HEK293 (cell line): ENCODE results near the gene GNB1L.

Source experiments
- CTCF ChIP-seq: fragments of 450-650 bp; formaldehyde crosslinking; IDR thresholded peaks from 2 replicates; pipeline ENCODE4 v1.5.1; 2016; ENCODE audit warnings: missing biosample characterization, missing genetic modification characterization
- ELK4 ChIP-seq: IDR thresholded peaks from 2 replicates; pipeline ENCODE4 v1.6.1; 2011; ENCODE audit warnings: mild to moderate bottlenecking, low read depth, low read length, borderline replicate concordance
- REST ChIP-seq: fragments of 450-650 bp; formaldehyde crosslinking; IDR thresholded peaks from 2 replicates; pipeline ENCODE4 v1.5.1; 2016; ENCODE audit warnings: missing biosample characterization, missing genetic modification characterization
- ZNF140 ChIP-seq: fragments of 450-650 bp; formaldehyde crosslinking; IDR thresholded peaks from 2 replicates; pipeline ENCODE4 v1.5.1; 2016; ENCODE audit warnings: missing biosample characterization, missing genetic modification characterization
- ZNF221 ChIP-seq: fragments of 450-650 bp; formaldehyde crosslinking; IDR thresholded peaks from 2 replicates; pipeline ENCODE4 v1.5.1; 2017; ENCODE audit warnings: missing biosample characterization, missing genetic modification characterization, borderline replicate concordance
- ZNF26 ChIP-seq: fragments of 450-650 bp; formaldehyde crosslinking; IDR thresholded peaks from 2 replicates; pipeline ENCODE4 v1.5.1; 2016; ENCODE audit warnings: missing biosample characterization, missing genetic modification characterization
- ZNF335 ChIP-seq: fragments of 450-650 bp; formaldehyde crosslinking; conservative IDR thresholded peaks from 2 replicates; pipeline ENCODE4 v1.5.1; 2016; ENCODE audit warnings: missing biosample characterization, missing genetic modification characterization
- ZNF510 ChIP-seq: fragments of 450-650 bp; formaldehyde crosslinking; IDR thresholded peaks from 2 replicates; pipeline ENCODE4 v1.5.1; 2018; ENCODE audit warnings: mild to moderate bottlenecking, missing genetic modification characterization, missing biosample characterization; ENCODE audit not compliant: insufficient replicate concordance
- ZNF623 ChIP-seq: fragments of 450-650 bp; formaldehyde crosslinking; IDR thresholded peaks from 2 replicates; pipeline ENCODE4 v1.5.1; 2016; ENCODE audit warnings: missing biosample characterization, missing genetic modification characterization
- ZNF843 ChIP-seq: fragments of 450-650 bp; formaldehyde crosslinking; IDR thresholded peaks from 2 replicates; pipeline ENCODE4 v1.5.1; 2016; ENCODE audit warnings: missing biosample characterization, missing genetic modification characterization
- ZSCAN18 ChIP-seq: fragments of 450-650 bp; formaldehyde crosslinking; IDR thresholded peaks from 2 replicates; pipeline ENCODE4 v1.5.1; 2016; ENCODE audit warnings: missing biosample characterization, missing genetic modification characterization
- ZSCAN23 ChIP-seq: fragments of 450-650 bp; formaldehyde crosslinking; IDR thresholded peaks from 2 replicates; pipeline ENCODE4 v1.5.1; 2016; ENCODE audit warnings: missing biosample characterization, missing genetic modification characterization

- no peak for TF ChIP-seq REST (tag by site-specific recombination)
- TF ChIP-seq ZNF221: no peak
- TF ChIP-seq CTCF (tag by site-specific recombination): no peak
- TF ChIP-seq ZNF510 (tag by site-specific recombination): no peak
- TF ChIP-seq ZNF843 (tag by site-specific recombination): no peak
- TF ChIP-seq ELK4: no peak
- no peak for TF ChIP-seq ZSCAN18 (tag by site-specific recombination)
- no peak for TF ChIP-seq ZNF623 (tag by site-specific recombination)
- TF ChIP-seq ZNF335 (tag by site-specific recombination): no peak
- TF ChIP-seq ZNF26 (tag by site-specific recombination): no peak
- TF ChIP-seq ZSCAN23 (tag by site-specific recombination): no peak
- TF ChIP-seq ZNF140 (tag by site-specific recombination): no peak
Measured at GRCh38 chr22:19803736-19804267, 50.9 kb downstream of the GNB1L start.
